Measurements from ENCODE around the gene APOA4. TPM values are rescaled to one million over a fixed set of nuclear protein-coding genes. Genes with fewer than 3 reads are reported as not detected.

APOA4 gene
- total and polyA plus RNA-seq, 2 of the 13 experiments (the other 11 are each of a cell fraction or from before 2014, with no cell fraction given) = 3.8 to 7.2 TPM

GRCh38 chr11:116832350-116833290, 9.5 kb upstream of the APOA4 start (continued):
- TF ChIP-seq FOXC1 (CRISPR knock-in tag; IDR thresholded peaks at IDR 0.05; ENCODE audit: borderline replicate concordance) (no peak; the same call in 1 of the 2 replicates), THAP8 (CRISPR knock-in tag; IDR thresholded peaks at IDR 0.05; ENCODE audit: borderline replicate concordance) (peak; percentile 44; the same call in 1 of the 2 replicates), ZBTB44 (CRISPR knock-in tag; IDR thresholded peaks at IDR 0.05) (0 out of 2 replicates have a peak, but pooled peaks have one; percentile 57), FOXK1 (CRISPR knock-in tag; IDR thresholded peaks at IDR 0.05; ENCODE audit: borderline replicate concordance, low read depth) (peak; percentile 93; the same call in 1 of the 2 replicates), ZFP37 (CRISPR knock-in tag; IDR thresholded peaks at IDR 0.05; ENCODE audit: borderline replicate concordance) (peak; percentile 85; the same call in 1 of the 2 replicates), RFX1 (IDR thresholded peaks at IDR 0.05) (no peak), SCMH1 (CRISPR knock-in tag; IDR thresholded peaks at IDR 0.05; ENCODE audit: borderline replicate concordance) (no peak), MLX (CRISPR knock-in tag; IDR thresholded peaks at IDR 0.05) (peak; percentile 94)
- TF ChIP-seq, protein P1, sequence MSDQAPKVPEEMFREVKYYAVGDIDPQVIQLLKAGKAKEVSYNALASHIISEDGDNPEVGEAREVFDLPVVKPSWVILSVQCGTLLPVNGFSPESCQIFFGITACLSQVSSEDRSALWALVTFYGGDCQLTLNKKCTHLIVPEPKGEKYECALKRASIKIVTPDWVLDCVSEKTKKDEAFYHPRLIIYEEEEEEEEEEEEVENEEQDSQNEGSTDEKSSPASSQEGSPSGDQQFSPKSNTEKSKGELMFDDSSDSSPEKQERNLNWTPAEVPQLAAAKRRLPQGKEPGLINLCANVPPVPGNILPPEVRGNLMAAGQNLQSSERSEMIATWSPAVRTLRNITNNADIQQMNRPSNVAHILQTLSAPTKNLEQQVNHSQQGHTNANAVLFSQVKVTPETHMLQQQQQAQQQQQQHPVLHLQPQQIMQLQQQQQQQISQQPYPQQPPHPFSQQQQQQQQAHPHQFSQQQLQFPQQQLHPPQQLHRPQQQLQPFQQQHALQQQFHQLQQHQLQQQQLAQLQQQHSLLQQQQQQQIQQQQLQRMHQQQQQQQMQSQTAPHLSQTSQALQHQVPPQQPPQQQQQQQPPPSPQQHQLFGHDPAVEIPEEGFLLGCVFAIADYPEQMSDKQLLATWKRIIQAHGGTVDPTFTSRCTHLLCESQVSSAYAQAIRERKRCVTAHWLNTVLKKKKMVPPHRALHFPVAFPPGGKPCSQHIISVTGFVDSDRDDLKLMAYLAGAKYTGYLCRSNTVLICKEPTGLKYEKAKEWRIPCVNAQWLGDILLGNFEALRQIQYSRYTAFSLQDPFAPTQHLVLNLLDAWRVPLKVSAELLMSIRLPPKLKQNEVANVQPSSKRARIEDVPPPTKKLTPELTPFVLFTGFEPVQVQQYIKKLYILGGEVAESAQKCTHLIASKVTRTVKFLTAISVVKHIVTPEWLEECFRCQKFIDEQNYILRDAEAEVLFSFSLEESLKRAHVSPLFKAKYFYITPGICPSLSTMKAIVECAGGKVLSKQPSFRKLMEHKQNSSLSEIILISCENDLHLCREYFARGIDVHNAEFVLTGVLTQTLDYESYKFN (CRISPR knock-in tag; conservative IDR thresholded peaks at IDR 0.05) = peak; percentile 96
- TF ChIP-seq, protein P2, sequence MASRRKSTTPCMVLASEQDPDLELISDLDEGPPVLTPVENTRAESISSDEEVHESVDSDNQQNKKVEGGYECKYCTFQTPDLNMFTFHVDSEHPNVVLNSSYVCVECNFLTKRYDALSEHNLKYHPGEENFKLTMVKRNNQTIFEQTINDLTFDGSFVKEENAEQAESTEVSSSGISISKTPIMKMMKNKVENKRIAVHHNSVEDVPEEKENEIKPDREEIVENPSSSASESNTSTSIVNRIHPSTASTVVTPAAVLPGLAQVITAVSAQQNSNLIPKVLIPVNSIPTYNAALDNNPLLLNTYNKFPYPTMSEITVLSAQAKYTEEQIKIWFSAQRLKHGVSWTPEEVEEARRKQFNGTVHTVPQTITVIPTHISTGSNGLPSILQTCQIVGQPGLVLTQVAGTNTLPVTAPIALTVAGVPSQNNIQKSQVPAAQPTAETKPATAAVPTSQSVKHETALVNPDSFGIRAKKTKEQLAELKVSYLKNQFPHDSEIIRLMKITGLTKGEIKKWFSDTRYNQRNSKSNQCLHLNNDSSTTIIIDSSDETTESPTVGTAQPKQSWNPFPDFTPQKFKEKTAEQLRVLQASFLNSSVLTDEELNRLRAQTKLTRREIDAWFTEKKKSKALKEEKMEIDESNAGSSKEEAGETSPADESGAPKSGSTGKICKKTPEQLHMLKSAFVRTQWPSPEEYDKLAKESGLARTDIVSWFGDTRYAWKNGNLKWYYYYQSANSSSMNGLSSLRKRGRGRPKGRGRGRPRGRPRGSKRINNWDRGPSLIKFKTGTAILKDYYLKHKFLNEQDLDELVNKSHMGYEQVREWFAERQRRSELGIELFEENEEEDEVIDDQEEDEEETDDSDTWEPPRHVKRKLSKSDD (CRISPR knock-in tag; IDR thresholded peaks at IDR 0.05; ENCODE audit: low read depth) = peak; percentile 73; the same call in 1 of the 2 replicates
- TF ChIP-seq, protein P3, sequence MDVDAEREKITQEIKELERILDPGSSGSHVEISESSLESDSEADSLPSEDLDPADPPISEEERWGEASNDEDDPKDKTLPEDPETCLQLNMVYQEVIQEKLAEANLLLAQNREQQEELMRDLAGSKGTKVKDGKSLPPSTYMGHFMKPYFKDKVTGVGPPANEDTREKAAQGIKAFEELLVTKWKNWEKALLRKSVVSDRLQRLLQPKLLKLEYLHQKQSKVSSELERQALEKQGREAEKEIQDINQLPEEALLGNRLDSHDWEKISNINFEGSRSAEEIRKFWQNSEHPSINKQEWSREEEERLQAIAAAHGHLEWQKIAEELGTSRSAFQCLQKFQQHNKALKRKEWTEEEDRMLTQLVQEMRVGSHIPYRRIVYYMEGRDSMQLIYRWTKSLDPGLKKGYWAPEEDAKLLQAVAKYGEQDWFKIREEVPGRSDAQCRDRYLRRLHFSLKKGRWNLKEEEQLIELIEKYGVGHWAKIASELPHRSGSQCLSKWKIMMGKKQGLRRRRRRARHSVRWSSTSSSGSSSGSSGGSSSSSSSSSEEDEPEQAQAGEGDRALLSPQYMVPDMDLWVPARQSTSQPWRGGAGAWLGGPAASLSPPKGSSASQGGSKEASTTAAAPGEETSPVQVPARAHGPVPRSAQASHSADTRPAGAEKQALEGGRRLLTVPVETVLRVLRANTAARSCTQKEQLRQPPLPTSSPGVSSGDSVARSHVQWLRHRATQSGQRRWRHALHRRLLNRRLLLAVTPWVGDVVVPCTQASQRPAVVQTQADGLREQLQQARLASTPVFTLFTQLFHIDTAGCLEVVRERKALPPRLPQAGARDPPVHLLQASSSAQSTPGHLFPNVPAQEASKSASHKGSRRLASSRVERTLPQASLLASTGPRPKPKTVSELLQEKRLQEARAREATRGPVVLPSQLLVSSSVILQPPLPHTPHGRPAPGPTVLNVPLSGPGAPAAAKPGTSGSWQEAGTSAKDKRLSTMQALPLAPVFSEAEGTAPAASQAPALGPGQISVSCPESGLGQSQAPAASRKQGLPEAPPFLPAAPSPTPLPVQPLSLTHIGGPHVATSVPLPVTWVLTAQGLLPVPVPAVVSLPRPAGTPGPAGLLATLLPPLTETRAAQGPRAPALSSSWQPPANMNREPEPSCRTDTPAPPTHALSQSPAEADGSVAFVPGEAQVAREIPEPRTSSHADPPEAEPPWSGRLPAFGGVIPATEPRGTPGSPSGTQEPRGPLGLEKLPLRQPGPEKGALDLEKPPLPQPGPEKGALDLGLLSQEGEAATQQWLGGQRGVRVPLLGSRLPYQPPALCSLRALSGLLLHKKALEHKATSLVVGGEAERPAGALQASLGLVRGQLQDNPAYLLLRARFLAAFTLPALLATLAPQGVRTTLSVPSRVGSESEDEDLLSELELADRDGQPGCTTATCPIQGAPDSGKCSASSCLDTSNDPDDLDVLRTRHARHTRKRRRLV (CRISPR knock-in tag; IDR thresholded peaks at IDR 0.05) = 0 out of 2 replicates have a peak, but pooled peaks have one; percentile 11

Measured in HepG2 (cell line).